B cell (primary cell): ENCODE data around the gene ZNF521. TPM values are rescaled to one million over a fixed set of nuclear protein-coding genes. Genes with fewer than 3 reads are reported as not detected.

ENCODE experiments used
- ATAC-seq: fragments of 200-7000 bp; cut with Tn5 transposase; one replicate; pipeline ENCODE4 v1.10.0; 2021; ENCODE audit warnings: low read depth, mild to moderate bottlenecking, moderate number of reproducible peaks, moderate library complexity
- CTCF ChIA-PET: fragments of 350-600 bp; sonication (Branson Sonifier 250); formaldehyde crosslinking; loops from one replicate; lab custom pipeline; 2021; ENCODE audit warnings: antibody characterized with exemption, inconsistent platforms; lab: Charles Lee
- POLR2A ChIA-PET: fragments of 350-600 bp; sonication (Branson Sonifier 250); formaldehyde crosslinking; loops from one replicate; lab custom pipeline; 2021; ENCODE audit warnings: antibody characterized with exemption; lab: Charles Lee
- DNase-seq: peaks from one replicate; pipeline ENCODE4 v3.0.0; 2013
- H2AFZ ChIP-seq: 2 replicates; pipeline ENCODE4 v1.6.1; 2012; ENCODE audit warnings: mild to moderate bottlenecking, low read depth, low read length; ENCODE audit not compliant: insufficient read depth, poor library complexity, severe bottlenecking
- H3K27ac ChIP-seq, 2 donors: 1 replicate in 1 of 2; 2 replicates in 1 of 2; pipeline ENCODE4 v1.5.1; 2012 to 2013; ENCODE audit warnings: low read length in 2 of 2, mild to moderate bottlenecking in 2 of 2, moderate library complexity in 1 of 2
- H3K27me3 ChIP-seq, 4 experiments: fragments of 200-600 bp in 1 of 4; sonication (generic) in 1 of 4; replicated peaks in 1 of 4; 1 replicate in 2 of 4; 2 replicates in 2 of 4; pipeline versions ENCODE4 v1.6.1 to v1.7.0; 2013 to 2016; ENCODE audit warnings: low read length in 3 of 4, mild to moderate bottlenecking in 2 of 4, mixed read lengths in 1 of 4, moderate library complexity in 1 of 4; ENCODE audit not compliant: insufficient read depth in 4 of 4, control insufficient read depth in 3 of 4; ENCODE audit errors: control extremely low read depth in 1 of 4
- H3K36me3 ChIP-seq, 2 experiments: replicated peaks in 1 of 2; 1 replicate in 1 of 2; 2 replicates in 1 of 2; pipeline versions ENCODE4 v1.6.1 to v1.7.1; 2013; ENCODE audit warnings: low read length in 1 of 2; ENCODE audit not compliant: insufficient read depth in 2 of 2, control insufficient read depth in 1 of 2; ENCODE audit errors: control extremely low read depth in 1 of 2, extremely low read depth in 1 of 2
- H3K4me1 ChIP-seq, 2 donors: fragments of 200-600 bp in 1 of 2; sonication (generic) in 1 of 2; 1 replicate in 1 of 2; 2 replicates in 1 of 2; pipeline versions ENCODE4 v1.5.1 to v1.6.1; 2013 to 2017; ENCODE audit warnings: low read length in 2 of 2; ENCODE audit not compliant: control insufficient read depth in 2 of 2, insufficient read depth in 2 of 2
- H3K4me2 ChIP-seq: replicated peaks from 2 replicates; pipeline ENCODE3; 2012; ENCODE audit warnings: mild to moderate bottlenecking, low read depth, low read length; ENCODE audit not compliant: poor library complexity, severe bottlenecking
- H3K4me3 ChIP-seq, 5 experiments: fragments of 200-600 bp in 1 of 5; sonication (generic) in 1 of 5; 1 replicate in 3 of 5; 2 replicates in 2 of 5; pipeline versions ENCODE4 v1.5.1 to v1.7.0; 2011 to 2016; ENCODE audit warnings: low read length in 4 of 5, mild to moderate bottlenecking in 4 of 5, low read depth in 2 of 5, control low read depth in 1 of 5, moderate library complexity in 1 of 5; ENCODE audit not compliant: insufficient read depth in 1 of 5; ENCODE audit errors: control extremely low read depth in 1 of 5, extremely low read depth in 1 of 5
- H3K79me2 ChIP-seq: fragments of 200-600 bp; sonication (generic); one replicate; pipeline ENCODE4 v1.6.0; 2016; ENCODE audit warnings: low read length; ENCODE audit not compliant: control insufficient read depth, insufficient read depth
- H3K9ac ChIP-seq: fragments of 200-600 bp; sonication (generic); 2 replicates; pipeline ENCODE4 v1.6.1; 2017; ENCODE audit warnings: mild to moderate bottlenecking, low read length, moderate library complexity
- H3K9me3 ChIP-seq, 3 donors: one replicate each; pipeline versions ENCODE4 v1.6.1 to v1.7.1; 2013; ENCODE audit warnings: low read length in 2 of 3; ENCODE audit not compliant: control insufficient read depth in 2 of 3, insufficient read depth in 1 of 3; ENCODE audit errors: control extremely low read depth in 1 of 3
- H4K20me1 ChIP-seq: 2 replicates; pipeline ENCODE4 v1.6.0; 2012; ENCODE audit warnings: mild to moderate bottlenecking, low read length; ENCODE audit not compliant: insufficient read depth, control insufficient read depth, poor library complexity, severe bottlenecking
- H3K27ac Mint-ChIP-seq: one replicate; pipeline ENCODE4 v1.8.0; 2021; ENCODE audit warnings: mixed read lengths
- H3K27me3 Mint-ChIP-seq: one replicate; pipeline ENCODE4 v1.8.0; 2021; ENCODE audit warnings: mixed read lengths
- H3K4me1 Mint-ChIP-seq: one replicate; pipeline ENCODE4 v1.8.0; 2021; ENCODE audit warnings: mixed read lengths
- H3K4me3 Mint-ChIP-seq: one replicate; pipeline ENCODE4 v1.8.0; 2021; ENCODE audit warnings: mixed read lengths
- H3K9me3 Mint-ChIP-seq: one replicate; pipeline ENCODE4 v1.8.0; 2022; ENCODE audit warnings: mixed read lengths; ENCODE audit not compliant: insufficient read depth
- CTCF ChIP-seq: fragments of 200-600 bp; IDR thresholded peaks from one replicate; pipeline ENCODE4 v1.8.0; 2022; ENCODE audit warnings: antibody characterized with exemption, mild to moderate bottlenecking
- EZH2 ChIP-seq: IDR thresholded peaks from 2 replicates; pipeline ENCODE4 v1.6.1; 2012; ENCODE audit warnings: borderline replicate concordance, low read depth, mild to moderate bottlenecking, moderate library complexity, low read length; ENCODE audit not compliant: insufficient read depth, poor library complexity, severe bottlenecking
- WGBS: methylation state at CpG from one replicate; pipeline ENCODE4 v1.1.5; 2013; ENCODE audit warnings: missing lambda C conversion rate; ENCODE audit not compliant: insufficient coverage; 5-methylcytosine and 5-hydroxymethylcytosine counted together
- intact Hi-C: fragments of 100-400 bp; cut with micrococcal nuclease; formaldehyde crosslinking; loops from one replicate; pipeline ENCODE4 v1.10.0; 2022
- polyA plus RNA-seq: library from polyadenylated mRNA; depleted of rRNA; stranded (reverse); fragments of >200 nt; gene quantifications from 2 replicates; pipeline ENCODE4 v1.2.3, GENCODE V29; 2012
- total RNA-seq, 2 donors: library from RNA; stranded (reverse); fragments of 120-200 nt in 1 of 2; gene quantifications; 1 replicate in 1 of 2; 2 replicates in 1 of 2; pipeline versions ENCODE4 v1.2.3 to v1.2.4, GENCODE V29; 2013 to 2022

Gene ZNF521
- total and polyA plus RNA-seq, 2 donors (not counting 1 experiment from before 2014, with no cell fraction given), result 0.04 to 9.0 TPM

GRCh38 chr18:25351280-25351775 is 638 bp downstream of the ZNF521 start:
- peaks cover 0 to 16% (median 2%) of the 10 kb centered on the region in 3 donors for H3K9me3 ChIP-seq
- H4K20me1 ChIP-seq, result no peaks in the 10 kb centered on the region
- H3K27ac ChIP-seq, result no peak overlapping the region
- ChIA-PET POLR2A (interaction anchor here (0.7 kb wide), 1 partner anchor 271 kb away, joined by 3 read pairs; no protein-coding TSS in a partner anchor), CTCF (interaction anchor here (0.7 kb wide), 1 partner anchor 477 kb away, joined by 3 read pairs; no protein-coding TSS in a partner anchor)
- peaks cover 0 to 53% (median 43%) of the 10 kb centered on the region in 4 experiments for H3K27me3 ChIP-seq
- H3K36me3 ChIP-seq, result no peaks in the 10 kb centered on the region
- intact Hi-C loops, result loop anchor here (5.0 to 10.0 kb wide), 3 partner anchors 166 to 743 kb away; partner anchors contain the start of gene SS18
- no peak for ATAC-seq
- peaks cover 47% of the 10 kb centered on the region for H3K27me3 Mint-ChIP-seq
- H3K4me1 Mint-ChIP-seq, result peaks cover 16% of the 10 kb centered on the region
- H3K9ac ChIP-seq, result peak overlapping the region; percentile 78
- WGBS, result 0% methylated on average over 4 of the region's 20 CpGs
- no peaks in the 10 kb centered on the region for H3K9me3 Mint-ChIP-seq
- peak overlapping the region; percentile 26 for H3K27ac Mint-ChIP-seq
- peak overlapping the region; percentile 67 for H2AFZ ChIP-seq
- peak overlapping the region; percentile 85 for H3K4me3 Mint-ChIP-seq
- peak overlapping the region; percentile 100 for H3K4me2 ChIP-seq
- H3K79me2 ChIP-seq, result no peaks in the 10 kb centered on the region
- DNase-seq, result no peak
- peak overlapping the region; percentile 50 to 73 (median 64) for H3K4me3 ChIP-seq
- no peak for TF ChIP-seq CTCF
- TF ChIP-seq EZH2, result peak; percentile 39
- peaks cover 24 to 28% of the 10 kb centered on the region in 2 donors for H3K4me1 ChIP-seq
